GM23248 (cell line): ENCODE measurements around the gene DNAJB8. TPM values are rescaled to one million over a fixed set of nuclear protein-coding genes. Genes with fewer than 3 reads are reported as not detected.

Experiments
- DNase-seq: peaks from one replicate; pipeline ENCODE4 v3.0.0-alpha.2; 2015
- H2AFZ ChIP-seq: fragments of 200-600 bp; sonication (generic); 2 replicates; pipeline ENCODE4 v1.6.1; 2016; ENCODE audit warnings: antibody characterized with exemption
- H3F3A ChIP-seq: fragments of 200-600 bp; sonication (generic); 2 replicates; pipeline ENCODE4 v1.6.1; 2016; ENCODE audit warnings: mild to moderate bottlenecking, antibody characterized with exemption, mixed run types; ENCODE audit not compliant: insufficient read depth
- H3K27ac ChIP-seq: fragments of 200-600 bp; sonication (generic); 2 replicates; pipeline ENCODE4 v1.5.1; 2016; ENCODE audit warnings: mild to moderate bottlenecking
- H3K27me3 ChIP-seq: fragments of 200-600 bp; sonication (generic); replicated peaks from 2 replicates; pipeline ENCODE4 v1.6.1; 2016; ENCODE audit warnings: mild to moderate bottlenecking; ENCODE audit not compliant: insufficient read depth
- H3K36me3 ChIP-seq: fragments of 200-600 bp; sonication (generic); 2 replicates; pipeline ENCODE4 v1.6.1; 2016; ENCODE audit warnings: low read depth, mild to moderate bottlenecking
- H3K4me1 ChIP-seq: fragments of 200-600 bp; sonication (generic); 2 replicates; pipeline ENCODE4 v1.6.1; 2016; ENCODE audit warnings: mild to moderate bottlenecking; ENCODE audit not compliant: insufficient read depth
- H3K4me2 ChIP-seq: fragments of 200-600 bp; sonication (generic); one replicate; pipeline ENCODE4 v1.6.1; 2016; ENCODE audit warnings: mild to moderate bottlenecking; ENCODE audit not compliant: unreplicated experiment
- H3K4me3 ChIP-seq: fragments of 200-600 bp; sonication (generic); 2 replicates; pipeline ENCODE4 v1.5.1; 2016; ENCODE audit warnings: mild to moderate bottlenecking
- H3K79me2 ChIP-seq: fragments of 200-600 bp; sonication (generic); 2 replicates; pipeline ENCODE4 v1.6.1; 2016; ENCODE audit warnings: mild to moderate bottlenecking; ENCODE audit not compliant: insufficient read depth
- H3K9ac ChIP-seq: fragments of 200-600 bp; sonication (generic); 2 replicates; pipeline ENCODE4 v1.6.1; 2016; ENCODE audit warnings: mild to moderate bottlenecking
- H3K9me2 ChIP-seq: fragments of 200-600 bp; sonication (generic); 2 replicates; pipeline ENCODE4 v1.6.1; 2016; ENCODE audit warnings: mixed run types, mild to moderate bottlenecking, moderate library complexity; ENCODE audit not compliant: insufficient read depth
- H3K9me3 ChIP-seq: fragments of 200-600 bp; sonication (generic); one replicate; pipeline ENCODE4 v1.6.1; 2017; ENCODE audit warnings: low read depth
- H4K20me1 ChIP-seq: fragments of 200-600 bp; sonication (generic); 2 replicates; pipeline ENCODE4 v1.6.0; 2016; ENCODE audit not compliant: insufficient read depth
- EZH2 ChIP-seq: fragments of 200-600 bp; sonication (generic); IDR thresholded peaks from 2 replicates; pipeline ENCODE4 v1.6.1; 2018; ENCODE audit warnings: antibody characterized with exemption, mild to moderate bottlenecking; ENCODE audit not compliant: insufficient read depth, poor library complexity, severe bottlenecking
- EZH2phosphoT487 ChIP-seq: fragments of 200-600 bp; sonication (generic); IDR thresholded peaks from 2 replicates; pipeline ENCODE4 v1.6.1; 2018; ENCODE audit warnings: antibody characterized with exemption, moderate library complexity, mild to moderate bottlenecking, low read depth; ENCODE audit not compliant: insufficient read depth
- WGBS, 2 experiments: methylation state at CpG; one replicate each; pipeline ENCODE4 v1.1.6; 2015 to 2017; ENCODE audit warnings: low lambda C conversion rate in 2 of 2, low coverage in 1 of 2; ENCODE audit errors: missing lambda C conversion rate in 2 of 2; 5-methylcytosine and 5-hydroxymethylcytosine counted together
- in situ Hi-C: fragments of 300-500 bp; cut with MboI; formaldehyde crosslinking; loops from 2 replicates; pipeline ENCODE4 v1.15.0; 2020
- polyA plus RNA-seq: library from polyadenylated mRNA; unstranded; fragments of >200 nt; fragmentation: Nextera tagmentation; extraction: Ambion mirVana; gene quantifications from 2 replicates; pipeline ENCODE4 v1.2.1, GENCODE V29; 2016
- total RNA-seq: library from RNA; depleted of rRNA; stranded (reverse); fragments of >200 nt; shearing (Covaris generic); gene quantifications from 2 replicates; pipeline ENCODE4 v1.2.3, GENCODE V29; 2014

The DNAJB8 gene
- total and polyA plus RNA-seq, 2 experiments from 2014 or later = not detected

DNA sequence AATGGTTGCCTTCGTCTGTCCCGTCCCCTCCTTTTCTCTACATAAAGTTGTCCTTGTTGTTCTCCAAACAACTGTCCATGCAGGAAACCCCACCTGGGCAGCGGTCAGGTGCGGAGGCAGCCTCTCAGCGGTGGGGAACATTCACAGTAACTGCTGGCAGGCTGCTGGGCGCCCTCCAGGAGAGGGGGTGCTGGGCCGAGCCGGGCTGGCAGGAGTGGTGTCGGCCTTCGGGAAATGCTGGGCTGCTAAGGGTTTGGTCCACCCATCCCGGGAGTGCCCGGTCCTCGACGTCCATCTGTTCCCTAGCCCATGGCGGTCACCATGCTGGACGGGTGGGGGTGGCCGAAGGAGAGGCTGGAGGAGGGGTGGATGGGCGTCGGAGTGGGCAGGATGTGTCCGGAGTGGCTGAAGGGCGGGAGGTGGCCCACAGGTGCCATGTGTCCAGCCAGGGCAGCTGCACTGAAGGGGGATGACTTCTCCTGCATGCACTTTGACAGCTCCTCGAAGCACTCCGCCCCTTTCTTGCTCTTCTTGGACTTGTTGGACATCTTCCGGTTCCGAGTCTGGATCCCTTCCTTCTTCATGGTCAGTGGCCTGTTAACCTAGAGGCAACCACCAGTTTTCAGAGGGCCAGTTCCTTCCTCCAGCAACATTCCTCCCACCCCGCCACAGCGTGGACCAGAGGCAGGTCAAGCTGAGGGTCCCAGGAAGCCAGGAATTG is 14.2 kb upstream of the DNAJB8 start:
- Histone ChIP-seq H3K9ac (no peak overlapping the region), H2AFZ (no peak overlapping the region), H3K9me3 (no peaks in the 10 kb centered on the region), H3K4me3 (no peak overlapping the region), H4K20me1 (no peaks in the 10 kb centered on the region), H3K79me2 (peaks cover 26% of the 10 kb centered on the region), H3K36me3 (peaks cover 13% of the 10 kb centered on the region; the same call in 1 of the 2 replicates), H3K9me2 (no peaks in the 10 kb centered on the region), H3K4me1 (peaks cover 42% of the 10 kb centered on the region), H3K4me2 (no peak overlapping the region), H3K27ac (no peak overlapping the region), H3K27me3 (no peaks in the 10 kb centered on the region), H3F3A (peaks cover 27% of the 10 kb centered on the region; the same call in 1 of the 2 replicates)
- TF ChIP-seq EZH2phosphoT487 (no peak), EZH2 (no peak)
- in situ Hi-C loops = no loop called here
- 79 to 81% methylated on average over 25 to 27 of the region's 27 CpGs for WGBS, 2 experiments
- no peak for DNase-seq

DNA sequence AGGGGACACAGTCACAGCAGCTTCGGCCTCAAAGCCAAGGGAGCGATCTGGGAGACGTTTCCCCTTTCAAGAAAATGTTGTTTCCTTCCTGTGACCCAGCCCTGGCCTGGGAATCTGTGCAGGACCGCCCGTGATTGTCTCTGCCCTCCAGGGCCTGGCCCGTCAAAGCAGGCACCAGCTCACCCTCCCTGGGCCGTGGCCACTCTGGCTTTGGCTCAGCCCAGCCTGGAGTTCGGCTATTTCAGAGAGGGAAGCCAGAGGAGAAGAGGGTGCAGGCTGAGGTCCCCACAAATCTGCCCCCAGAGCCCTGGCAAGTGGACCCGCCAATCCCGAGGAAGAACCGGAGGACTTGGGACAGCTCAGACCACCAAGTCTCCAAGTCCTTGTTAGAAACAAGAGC is 13.6 kb upstream of the DNAJB8 start:
- TF ChIP-seq EZH2 (no peak), EZH2phosphoT487 (no peak)
- in situ Hi-C loops = no loop called here

DNA sequence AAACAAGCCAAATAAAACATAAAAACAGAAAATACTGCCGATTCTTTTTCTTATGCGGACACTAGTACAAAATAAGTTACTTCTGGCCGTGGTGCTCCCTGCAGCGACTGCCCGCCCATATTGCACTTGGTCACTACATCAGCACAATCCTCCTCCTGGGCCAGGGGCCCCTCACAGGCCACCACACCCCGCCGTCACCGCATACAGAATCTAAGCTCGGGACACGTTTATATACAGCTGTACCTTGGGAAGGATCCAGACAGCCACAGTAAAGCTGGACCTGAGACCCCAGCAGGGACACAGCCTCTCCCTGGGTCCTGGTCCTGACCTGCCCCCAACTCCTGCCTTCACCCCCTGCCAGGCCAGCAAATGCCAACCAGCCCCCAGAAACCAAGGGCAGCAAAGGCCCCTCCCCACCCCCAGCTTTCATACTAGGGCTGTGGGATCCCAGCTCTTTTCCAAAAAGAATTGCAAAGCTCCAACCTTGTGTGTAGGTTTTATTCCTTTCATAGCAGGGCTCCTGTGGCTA is 12.9 kb upstream of the DNAJB8 start:
- peaks cover 23% of the 10 kb centered on the region; the same call in 1 of the 2 replicates for H3F3A ChIP-seq
- H4K20me1 ChIP-seq = no peaks in the 10 kb centered on the region
- no peak overlapping the region for H3K27ac ChIP-seq
- no peak overlapping the region for H2AFZ ChIP-seq
- WGBS, 2 experiments = 80 to 87% methylated on average over 10 of the region's 10 CpGs
- H3K27me3 ChIP-seq = no peaks in the 10 kb centered on the region
- peaks cover 13% of the 10 kb centered on the region; the same call in 1 of the 2 replicates for H3K36me3 ChIP-seq
- no peak for DNase-seq
- H3K4me3 ChIP-seq = no peak overlapping the region
- H3K4me1 ChIP-seq = peaks cover 30% of the 10 kb centered on the region
- in situ Hi-C loops = no loop called here
- no peaks in the 10 kb centered on the region for H3K9me2 ChIP-seq
- no peak for TF ChIP-seq EZH2
- TF ChIP-seq EZH2phosphoT487 = no peak
- no peaks in the 10 kb centered on the region for H3K9me3 ChIP-seq
- no peak overlapping the region for H3K4me2 ChIP-seq
- H3K79me2 ChIP-seq = peaks cover 14% of the 10 kb centered on the region
- H3K9ac ChIP-seq = no peak overlapping the region

More for the DNA sequence above, 13.6 kb upstream of the DNAJB8 start:
- Histone ChIP-seq H3K36me3 (peaks cover 13% of the 10 kb centered on the region; the same call in 1 of the 2 replicates), H3K4me3 (no peak overlapping the region), H3K27ac (no peak overlapping the region), H3K4me1 (peaks cover 36% of the 10 kb centered on the region), H3K9ac (no peak overlapping the region), H3K4me2 (no peak overlapping the region), H2AFZ (no peak overlapping the region), H3F3A (peaks cover 27% of the 10 kb centered on the region; the same call in 1 of the 2 replicates), H3K27me3 (no peaks in the 10 kb centered on the region), H3K9me2 (no peaks in the 10 kb centered on the region), H3K79me2 (peaks cover 20% of the 10 kb centered on the region), H4K20me1 (no peaks in the 10 kb centered on the region), H3K9me3 (no peaks in the 10 kb centered on the region)
- DNase-seq = no peak
- 73 to 77% methylated on average over 11 of the region's 11 CpGs for WGBS, 2 experiments

DNA sequence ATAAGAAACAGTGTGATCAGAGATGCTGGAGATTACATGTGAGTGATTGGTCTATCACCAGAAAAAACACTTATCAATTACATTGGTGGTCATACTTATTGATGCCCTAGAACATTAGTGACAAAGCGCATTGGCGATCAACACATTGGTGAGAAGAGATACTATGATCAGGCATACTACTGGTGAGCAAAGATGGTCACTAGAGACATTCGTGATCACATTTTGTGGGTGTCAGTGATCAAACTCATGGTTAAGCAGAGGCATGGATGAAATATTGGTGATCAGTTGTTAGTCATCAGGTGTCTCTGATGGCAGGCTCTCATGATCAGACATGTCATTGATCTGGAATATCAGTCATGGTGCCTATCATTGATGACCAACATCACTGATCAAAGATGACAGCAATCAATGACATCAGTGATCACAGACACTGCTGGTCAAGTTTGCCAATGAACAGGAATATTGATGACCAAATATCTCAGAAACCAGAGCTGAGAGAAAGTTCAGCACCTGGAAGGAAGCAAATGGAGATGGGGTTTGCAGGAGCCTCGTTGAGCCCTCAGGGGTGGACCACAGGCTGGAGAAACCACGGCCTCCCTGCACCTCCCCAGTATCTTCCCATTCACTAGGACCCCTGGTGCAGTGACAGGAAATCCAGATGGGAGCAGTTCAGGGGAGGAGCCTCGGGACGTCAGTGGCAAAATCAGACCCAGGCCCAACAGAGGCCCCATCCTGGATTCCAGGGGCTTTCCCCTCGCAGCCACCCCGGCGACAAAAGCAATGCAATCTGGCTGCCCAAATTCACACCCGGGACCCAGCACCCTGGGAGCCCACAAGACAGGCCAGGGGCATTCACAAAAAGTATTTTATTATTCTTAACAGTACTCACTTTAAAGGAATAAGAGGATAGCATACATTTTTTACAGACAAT is 12.2 kb upstream of the DNAJB8 start:
- H3K4me1 ChIP-seq = peaks cover 22% of the 10 kb centered on the region
- peaks cover 13% of the 10 kb centered on the region; the same call in 1 of the 2 replicates for H3K36me3 ChIP-seq
- H3K27me3 ChIP-seq = 0 out of 2 replicates have a peak, but pooled peaks cover 3% of the 10 kb centered on the region
- H2AFZ ChIP-seq = no peak overlapping the region
- no peak overlapping the region for H3K4me2 ChIP-seq
- TF ChIP-seq EZH2 = no peak
- no peak for TF ChIP-seq EZH2phosphoT487
- no peak for DNase-seq
- in situ Hi-C loops = no loop called here
- H3K9me3 ChIP-seq = no peaks in the 10 kb centered on the region
- H3K9ac ChIP-seq = no peak overlapping the region
- peaks cover 15% of the 10 kb centered on the region; the same call in 1 of the 2 replicates for H3F3A ChIP-seq
- 49 to 57% methylated on average over 11 of the region's 11 CpGs for WGBS, 2 experiments
- no peak overlapping the region for H3K4me3 ChIP-seq
- peaks cover 6% of the 10 kb centered on the region for H3K79me2 ChIP-seq
- no peaks in the 10 kb centered on the region for H4K20me1 ChIP-seq
- no peaks in the 10 kb centered on the region for H3K9me2 ChIP-seq
- no peak overlapping the region for H3K27ac ChIP-seq
